NCI-H2196 treated with DMSO at 0.1 percent for 48 hours (cell line): Measurements from ENCODE around the gene KCNA3.
"Not testable (repeated sequence)": the region's sequence is repeated elsewhere in the genome, so short reads cannot be mapped to it uniquely, and the experiment has no call there.

Source experiments
- DNase-seq: peaks from one replicate; lab custom pipeline; 2025; ENCODE audit not compliant: unreplicated experiment; lab: John Stamatoyannopoulos, UW

Gene KCNA3

DNA sequence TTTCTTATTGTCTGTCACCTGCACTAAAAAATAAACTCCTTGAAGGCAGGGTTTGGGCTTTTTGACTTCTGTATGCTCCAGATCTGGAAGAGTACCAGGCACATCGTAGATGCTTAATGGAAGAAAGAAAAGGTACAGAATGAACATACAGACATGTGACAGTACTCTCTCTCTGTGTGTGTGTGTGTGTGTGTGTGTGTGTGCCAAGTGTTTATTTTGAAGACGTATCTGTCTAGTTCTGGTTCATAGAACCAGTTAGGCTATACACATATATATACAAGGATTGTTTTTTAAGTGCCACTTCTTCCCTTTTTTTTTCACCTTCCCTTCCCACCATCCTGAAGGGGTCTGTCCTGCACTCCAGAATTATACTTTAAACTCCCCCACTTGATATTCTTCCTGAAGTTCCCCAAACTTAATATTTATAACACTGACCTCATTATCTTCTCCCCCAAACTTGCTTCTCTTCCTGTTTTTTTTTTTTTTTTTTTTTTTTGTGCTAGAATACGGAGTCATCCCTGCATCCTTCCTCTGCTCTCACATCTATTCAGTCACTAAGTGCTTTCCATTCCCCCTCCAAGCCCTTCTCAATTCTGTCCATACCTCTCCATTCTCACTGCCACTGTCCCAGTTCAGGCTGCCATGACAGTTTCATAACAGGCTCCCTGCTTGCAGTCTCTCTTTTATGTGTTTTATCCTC lies 5.4 kb upstream of the KCNA3 start:
- DNase-seq: no peak

DNA sequence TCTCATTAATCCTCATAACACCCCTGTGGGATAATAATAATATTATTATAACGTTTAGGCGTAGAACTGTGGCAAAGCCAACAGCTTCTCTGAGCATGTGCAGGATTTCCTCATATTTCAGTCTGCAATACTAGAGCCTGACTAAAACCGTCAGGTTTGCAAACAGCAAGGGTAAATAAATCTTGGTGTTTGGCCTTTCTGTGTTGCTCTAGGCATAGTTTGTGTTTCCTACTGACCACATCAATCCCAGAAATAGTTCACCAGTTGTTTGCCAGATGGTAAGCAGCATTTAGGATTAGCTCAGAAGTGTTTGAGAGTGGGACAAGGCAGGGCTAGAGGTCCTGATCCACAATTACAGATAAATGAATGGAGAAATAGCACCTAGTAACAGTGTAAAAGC lies 2.8 kb upstream of the KCNA3 start:
- peak; percentile 30 for DNase-seq

DNA sequence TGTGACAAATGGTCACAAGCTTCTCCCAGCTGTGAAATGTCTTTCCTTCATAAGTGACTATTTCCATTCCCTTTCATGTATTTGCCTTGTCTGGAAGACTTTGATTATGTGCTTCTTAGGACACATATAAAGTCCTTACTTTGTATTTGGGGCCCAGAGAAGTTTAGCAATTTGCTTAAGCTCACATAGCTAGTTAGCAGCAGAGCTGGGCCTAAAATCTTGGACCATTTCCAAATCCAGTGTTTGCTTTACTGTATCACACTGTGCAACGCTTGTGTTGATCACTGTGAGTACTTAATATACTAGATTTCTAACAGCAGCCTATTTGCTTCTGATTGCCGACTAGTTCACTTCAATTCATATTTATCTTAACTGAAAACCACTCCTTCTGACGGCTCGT lies 2.2 kb upstream of the KCNA3 start:
- peak; percentile 26 for DNase-seq

DNA sequence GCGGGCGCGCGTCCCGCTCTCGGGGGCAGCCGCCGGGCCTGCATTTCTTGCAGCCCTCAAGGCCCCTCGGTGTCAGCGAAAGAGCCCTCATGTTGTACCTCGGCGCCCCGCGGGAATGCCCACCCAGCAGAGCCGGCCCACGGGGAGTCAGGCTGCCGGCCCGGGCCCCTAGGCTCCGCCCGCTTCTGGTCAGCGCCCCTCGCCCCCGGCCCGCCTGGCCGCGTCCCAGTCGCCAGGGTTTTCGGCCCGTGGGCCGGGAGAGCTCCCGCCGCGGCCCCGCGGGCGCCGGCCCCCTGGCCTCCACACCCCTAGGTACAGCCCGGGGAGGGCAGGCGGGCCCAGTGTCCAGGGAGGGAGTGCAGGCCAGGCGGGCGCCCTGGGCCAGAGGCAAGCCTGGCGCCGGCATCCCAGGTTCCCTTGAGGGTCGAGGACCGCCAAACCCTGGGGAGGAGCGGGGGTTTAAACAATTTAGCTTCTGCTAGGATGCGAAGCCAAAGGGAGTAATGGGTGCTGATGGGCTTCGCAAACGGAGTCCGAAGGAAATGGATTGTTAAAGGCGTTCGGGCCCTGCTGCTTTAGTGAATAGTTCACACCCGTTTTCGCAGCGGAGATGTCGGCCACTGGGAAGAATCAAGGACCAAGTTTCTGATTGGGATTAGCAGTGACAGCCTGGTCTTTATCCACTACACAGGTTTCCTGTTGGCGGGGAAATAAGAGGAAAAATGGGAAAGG lies 486 bp upstream of the KCNA3 start:
- no peak for DNase-seq

DNA sequence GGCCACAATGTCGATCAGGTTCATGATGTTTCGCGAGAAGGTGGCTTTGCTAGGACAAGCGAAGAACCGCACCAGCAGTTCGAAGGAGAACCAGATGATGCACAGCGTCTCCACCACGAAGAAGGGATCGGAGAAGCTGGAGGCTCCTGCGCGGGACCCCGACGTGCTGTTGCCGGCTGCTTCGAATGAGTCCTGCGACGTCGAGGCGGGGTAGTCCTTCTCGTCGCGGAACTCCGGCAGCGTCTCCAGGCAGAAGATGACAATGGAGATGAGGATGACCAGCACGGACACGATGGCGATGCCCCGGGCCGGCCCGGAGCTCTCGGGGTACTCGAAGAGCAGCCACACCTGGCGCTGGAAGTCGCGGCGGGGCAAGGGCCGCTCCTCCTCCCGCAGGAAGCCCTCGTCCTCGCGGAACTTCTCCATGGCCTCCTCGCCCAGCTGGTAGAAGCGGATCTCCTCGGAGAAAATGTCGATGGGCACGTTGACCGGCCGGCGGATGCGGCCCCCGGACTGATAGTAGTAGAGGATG lies 869 bp downstream of the KCNA3 start:
- DNase-seq: no peak

DNA sequence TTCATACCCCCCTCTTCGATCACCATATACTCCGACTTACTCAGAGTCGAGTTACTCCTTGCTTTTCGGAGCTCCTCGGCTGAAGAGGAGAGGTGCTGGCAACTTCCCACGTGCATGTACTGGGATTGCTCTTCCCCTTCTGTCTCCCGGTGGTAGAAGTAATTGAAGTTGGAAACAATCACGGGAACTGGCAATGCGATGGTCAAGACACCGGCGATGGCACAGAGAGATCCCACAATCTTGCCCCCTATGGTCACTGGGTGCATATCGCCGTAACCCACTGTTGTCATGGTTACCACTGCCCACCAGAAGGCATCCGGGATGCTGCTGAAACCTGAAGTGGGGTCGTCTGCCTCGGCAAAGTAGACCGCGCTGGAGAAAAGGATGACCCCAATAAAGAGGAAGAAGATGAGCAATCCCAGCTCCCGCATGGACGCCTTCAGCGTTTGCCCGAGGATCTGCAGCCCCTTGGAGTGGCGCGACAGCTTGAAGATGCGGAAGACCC lies 1.5 kb downstream of the KCNA3 start:
- DNase-seq: no peak

DNA sequence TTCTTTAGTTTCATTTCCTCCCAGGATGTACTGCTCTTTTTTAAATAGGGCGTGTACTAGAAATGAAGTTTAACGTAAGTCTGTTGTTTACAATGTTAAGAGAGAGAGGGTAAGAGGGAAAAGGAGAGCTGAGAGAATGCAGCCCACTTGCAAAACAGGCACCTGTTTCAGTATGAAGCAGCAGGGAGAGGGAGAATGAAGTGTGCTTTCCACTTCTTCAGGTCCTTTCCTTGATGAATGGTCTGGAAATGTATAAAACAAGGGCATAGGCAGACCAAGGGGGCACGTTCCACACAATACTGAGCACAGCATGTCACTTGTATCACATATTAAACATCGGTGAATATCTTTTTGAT lies 2.0 kb downstream of the KCNA3 start:
- no peak for DNase-seq

DNA sequence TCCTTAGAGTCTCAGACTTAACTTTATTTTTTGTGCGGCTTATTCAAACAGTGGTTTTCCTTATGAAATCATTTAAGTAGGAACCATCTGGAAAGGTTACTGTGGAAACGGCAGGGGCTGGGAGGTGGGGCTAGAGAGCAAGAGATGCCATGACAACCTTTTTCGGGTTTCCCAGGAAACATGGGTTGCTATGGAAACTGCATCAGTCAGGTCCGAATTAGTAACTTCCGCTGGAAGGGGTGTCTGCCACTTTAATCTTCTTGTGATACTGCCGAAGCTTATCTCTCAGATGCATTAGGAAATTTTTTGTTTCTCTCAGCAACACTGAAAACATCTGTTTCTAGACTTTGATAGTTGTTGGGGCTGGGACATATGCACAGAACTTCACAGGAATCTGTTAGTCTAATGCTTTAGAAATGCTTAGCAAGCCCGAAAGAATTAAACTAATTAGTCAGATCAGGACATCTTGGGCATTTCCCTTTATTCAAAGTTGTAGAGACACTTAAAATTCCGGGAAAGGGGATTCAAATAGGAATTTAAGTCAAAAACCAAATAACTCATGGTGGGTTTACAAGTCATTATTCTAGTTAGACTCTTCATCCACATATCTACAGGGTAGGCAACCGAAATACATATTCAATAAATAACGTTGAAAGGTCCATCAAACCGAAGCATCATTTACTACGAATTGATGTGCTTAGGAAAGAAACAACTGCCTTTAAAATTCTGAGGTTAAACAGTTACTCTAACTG lies 2.6 kb downstream of the KCNA3 start:
- DNase-seq: no peak

DNA sequence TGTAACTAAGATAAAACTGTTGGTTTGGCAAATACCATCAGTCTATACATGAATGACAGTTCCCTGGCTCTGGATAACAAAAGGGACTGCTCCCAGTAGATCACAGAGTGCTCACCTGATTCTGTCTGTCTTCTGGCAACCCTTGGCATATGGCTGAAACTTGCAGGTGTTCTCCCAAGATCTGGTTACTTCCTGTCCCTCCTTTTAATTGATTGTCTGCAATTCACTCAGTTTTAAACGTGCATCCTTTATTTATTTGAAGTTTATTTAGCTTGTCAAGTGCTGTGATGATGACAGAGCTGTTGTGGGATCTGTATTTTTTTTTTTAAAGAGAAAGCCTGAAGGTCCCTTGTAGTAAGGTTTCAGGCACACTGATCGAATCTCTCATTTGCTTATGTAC lies 3.4 kb downstream of the KCNA3 start:
- no peak for DNase-seq

DNA sequence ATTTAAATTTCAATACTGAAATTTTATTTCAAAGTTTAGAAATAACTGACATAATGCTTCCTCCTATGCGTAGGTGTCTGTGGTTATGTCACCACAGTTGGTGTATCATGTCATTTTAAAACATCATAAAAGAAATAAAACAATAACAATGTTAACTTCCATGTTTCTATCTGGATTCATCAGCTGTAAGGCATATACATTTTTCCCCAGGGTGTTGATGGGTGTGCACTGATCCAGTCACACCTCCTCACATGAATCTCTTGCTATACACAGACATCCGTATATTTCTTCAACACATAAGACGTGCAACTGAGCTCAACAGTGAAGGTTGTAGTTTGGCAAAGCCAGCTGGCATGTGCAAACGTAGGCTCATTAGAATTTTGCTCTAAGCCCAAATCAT lies 6.2 kb downstream of the KCNA3 start:
- DNase-seq: no peak

DNA sequence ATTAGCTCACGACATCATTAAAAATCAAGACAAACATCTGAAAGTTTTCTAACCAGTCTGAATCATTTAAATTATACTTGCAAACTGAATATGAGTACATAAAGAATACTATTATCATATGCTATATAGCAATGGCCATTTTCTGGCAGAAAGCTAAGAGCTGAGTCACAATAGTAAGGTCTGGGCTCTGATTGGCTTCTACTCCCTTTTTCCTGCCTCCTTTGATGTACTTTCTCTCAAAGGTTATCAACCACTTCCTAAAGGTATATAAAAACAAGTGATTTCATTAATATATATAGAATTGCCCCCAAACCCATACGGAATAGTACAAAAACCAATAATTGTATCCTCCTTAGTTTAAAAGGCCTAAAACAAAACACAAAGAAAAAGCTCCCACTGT lies 7.0 kb downstream of the KCNA3 start:
- DNase-seq: no peak

DNA sequence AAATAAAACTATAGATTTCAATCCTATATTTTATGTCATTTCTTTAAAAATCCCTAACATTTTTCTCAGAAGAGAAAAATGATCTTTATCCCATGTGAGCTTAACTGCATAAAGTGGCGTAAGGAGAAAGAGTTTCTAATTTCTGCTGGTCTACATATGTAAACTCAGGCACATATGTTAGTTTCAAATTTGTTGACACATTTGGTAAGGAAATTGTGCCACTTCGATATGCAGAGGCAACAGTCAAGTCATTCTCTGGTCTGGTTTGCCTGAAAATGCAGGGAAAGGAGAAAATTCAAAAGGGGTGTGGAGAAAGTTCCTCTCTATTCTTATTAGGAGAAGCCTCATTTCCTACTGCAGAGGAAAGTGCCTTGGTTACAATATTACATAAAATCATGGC lies 11.5 kb downstream of the KCNA3 start:
- no peak for DNase-seq

DNA sequence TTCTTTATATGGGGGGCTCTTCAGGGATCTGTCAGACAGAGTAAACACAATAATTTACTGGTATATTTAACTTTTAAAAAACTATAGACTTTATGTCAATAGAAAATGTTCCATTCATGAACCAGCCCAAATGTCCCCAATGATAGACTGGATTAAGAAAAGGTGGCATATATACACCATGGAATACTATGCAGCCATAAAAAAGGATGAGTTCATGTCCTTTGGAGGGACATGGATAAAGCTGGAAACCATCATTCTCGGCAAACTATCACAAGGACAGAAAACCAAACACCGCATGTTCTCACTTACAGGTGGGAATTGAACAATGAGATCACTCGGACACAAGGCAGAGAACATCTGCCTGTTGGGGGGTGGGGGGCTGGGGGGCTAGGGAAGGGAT lies 15.2 kb downstream of the KCNA3 start:
- not testable (repeated sequence) for DNase-seq

DNA sequence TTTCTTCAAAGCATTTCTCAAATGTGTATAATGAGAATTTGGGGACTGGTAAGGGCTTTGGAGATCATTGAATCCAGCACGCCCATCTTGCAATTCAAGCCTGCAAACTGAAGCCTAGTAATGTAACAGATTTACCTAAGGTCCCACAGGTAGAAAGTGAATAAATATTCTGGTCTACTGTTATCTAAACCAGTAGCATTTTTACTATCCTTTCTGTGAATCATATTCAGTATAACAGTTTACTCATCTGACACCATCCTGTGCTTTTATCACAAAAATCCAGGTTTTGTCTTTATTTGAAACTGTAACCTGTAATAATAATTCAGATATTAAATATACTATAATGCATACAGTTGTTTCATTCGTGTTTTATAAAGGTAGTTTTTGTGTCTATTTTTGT lies 17.4 kb downstream of the KCNA3 start:
- DNase-seq: no peak

DNA sequence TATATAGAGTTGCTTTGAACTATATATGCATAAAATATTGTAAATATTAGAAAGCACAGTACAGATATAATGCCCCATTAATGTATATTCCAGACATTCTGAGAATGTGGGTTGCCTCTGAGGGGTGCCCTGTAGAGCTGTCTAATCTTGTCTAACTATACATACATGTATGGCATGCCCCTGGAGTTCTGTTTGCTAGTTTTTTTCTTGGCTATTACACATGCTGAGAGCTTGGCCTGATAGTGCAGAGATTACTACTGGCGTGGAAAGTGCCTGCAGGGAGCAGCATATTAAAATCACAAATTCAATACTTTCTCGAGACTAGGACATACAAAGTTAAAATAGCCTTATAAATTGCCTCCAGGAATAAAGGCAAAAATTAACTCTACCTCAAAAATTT lies 24.1 kb downstream of the KCNA3 start:
- DNase-seq: no peak

DNA sequence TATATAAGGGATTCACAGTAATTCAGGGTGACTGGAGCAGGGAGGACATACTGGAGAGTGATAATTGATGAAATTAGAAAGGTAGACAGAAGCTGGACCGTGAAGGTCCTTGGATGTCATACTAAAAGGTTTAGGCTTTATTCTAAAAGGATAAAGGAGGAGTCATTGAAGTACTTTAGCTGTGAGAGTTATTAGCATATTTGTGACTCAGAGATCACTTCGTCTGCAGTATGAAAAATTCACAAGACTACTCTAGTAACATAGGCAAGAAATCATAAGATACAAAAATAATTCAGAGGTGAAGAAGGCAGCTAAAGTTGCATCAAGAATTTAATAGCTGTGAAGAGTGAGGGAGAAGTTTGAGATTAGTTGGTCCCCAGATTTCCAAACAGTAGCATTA lies 26.3 kb downstream of the KCNA3 start:
- DNase-seq: no peak

DNA sequence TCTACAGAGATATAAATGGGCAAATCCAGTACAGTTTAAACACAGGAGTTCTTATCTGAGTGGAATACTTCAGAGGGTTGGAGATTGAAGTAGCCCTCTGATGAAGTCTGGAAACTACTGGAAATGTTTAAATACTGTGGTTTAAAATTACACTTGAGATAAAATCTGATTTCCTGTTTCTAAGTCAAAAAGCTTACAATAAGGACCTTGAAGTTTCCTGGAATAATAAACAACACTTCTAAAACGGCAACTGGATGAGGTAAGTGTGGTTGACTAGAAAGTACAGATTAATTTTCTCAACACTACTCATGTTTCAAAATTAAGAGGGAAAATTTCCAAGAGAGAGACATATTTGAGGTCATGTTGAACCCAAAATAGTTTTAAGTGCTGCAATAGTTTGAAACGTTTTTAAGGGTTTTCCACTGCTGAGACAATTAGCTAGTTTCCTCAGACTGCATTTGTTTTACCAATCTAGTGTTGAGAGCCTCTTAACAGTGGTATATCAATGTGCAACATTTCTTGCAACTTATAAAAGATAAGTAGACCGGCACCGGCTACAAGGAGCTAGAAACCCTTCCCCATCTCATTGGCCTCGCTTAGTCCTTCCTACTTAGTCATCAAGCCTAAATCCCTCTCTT lies 27.4 kb downstream of the KCNA3 start:
- no peak for DNase-seq

DNA sequence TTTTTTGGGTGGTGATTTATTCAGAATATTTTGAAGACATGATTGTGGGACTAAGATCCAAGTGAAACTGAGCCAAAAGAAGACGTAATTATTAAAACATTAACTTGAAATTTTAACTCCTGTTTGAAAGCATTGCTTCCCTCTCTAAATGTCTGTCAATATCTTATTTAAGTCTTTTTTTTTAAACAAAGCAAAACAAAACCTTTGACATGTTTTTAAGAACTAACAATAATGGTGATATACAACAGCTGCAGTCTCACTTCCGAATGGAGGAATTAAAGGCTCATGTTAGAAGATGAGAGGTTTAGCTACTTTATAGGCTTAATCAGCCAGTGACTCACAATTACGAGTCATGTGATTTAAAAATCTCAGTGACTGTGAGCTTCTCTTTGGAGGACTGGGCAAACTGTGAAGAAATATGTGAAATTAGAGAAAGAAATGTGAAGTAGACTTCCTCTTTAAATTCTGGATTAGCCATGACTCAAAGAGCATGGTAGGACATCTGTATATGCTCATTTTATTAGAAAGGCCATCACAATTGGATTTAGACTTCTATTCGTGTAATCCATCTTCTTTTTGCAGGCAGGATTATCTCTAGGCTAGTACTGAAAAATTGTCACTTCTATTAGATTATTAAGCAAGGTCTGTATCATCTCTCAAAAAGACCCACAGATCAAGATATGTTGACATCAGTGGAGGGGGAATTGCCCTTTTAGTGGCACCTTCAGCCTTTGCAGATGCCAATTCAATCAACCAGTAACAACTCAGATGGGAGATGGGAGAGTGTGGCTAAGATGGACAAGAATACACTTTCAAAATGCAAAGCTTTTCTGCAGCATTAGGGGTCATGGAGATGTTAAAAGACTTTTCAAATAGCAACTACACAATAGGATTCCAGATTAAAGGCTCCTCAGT lies 28.7 kb downstream of the KCNA3 start:
- no peak for DNase-seq

DNA sequence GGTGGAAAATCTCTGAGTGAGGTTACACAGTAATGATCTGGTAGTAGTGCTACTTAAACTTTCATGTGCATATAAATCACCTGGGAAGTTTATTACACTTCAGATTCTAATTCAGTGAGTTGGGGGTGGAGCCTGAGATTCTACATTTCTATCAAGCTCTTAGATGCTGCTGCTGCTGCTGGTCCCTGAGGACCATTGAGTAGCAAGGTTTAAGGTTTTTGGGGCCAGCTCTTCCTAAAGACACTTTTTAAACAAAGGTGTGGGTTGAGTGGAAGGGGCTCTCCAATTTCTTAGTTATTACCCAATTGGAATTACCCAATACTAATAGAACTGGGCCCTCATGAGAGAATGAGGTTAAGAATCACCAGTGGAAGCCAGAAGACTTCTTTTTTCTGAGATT lies 29.5 kb downstream of the KCNA3 start:
- no peak for DNase-seq

DNA sequence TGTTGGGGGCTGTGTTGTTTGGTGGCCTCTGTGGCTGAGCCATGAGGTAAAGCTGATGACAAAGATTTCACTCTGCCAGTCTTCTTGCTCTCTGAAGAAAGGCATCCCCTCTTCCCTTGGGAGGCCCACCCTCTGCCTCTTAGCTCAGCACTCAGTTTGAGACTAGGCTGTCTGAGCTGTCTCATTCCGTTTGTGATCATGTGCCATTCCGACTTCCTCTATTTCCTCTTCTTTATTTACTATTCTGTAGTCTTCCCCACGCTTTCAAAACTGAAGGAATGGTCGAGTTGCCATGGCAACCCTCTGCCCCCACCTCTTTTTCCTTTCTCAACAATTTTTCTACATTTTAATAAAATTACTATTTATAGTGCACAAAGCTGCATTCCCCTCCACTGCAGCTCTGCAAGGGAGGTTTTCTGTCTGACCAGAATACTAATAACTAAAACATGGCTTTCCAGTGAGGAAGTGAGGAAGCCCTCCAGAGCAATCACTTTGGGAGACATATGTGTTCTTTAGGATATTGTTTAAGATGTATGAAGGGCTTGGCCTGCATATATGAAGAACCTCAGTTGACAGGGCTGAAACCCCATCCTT lies 30.8 kb downstream of the KCNA3 start:
- DNase-seq: no peak
